Stimulated activated CD4-positive, alpha-beta T cell treated with anti-CD3 and anti-CD28 coated beads, Interleukin-1b, Interleukin-23, amount 100 ng/mL, for 24 hours (primary cell): ENCODE results near the gene RANBP3.

Source experiments
- DNase-seq, 4 experiments: peaks; one replicate each; pipeline ENCODE4 v3.0.0-alpha.2; 2020; ENCODE audit warnings: low read depth in 4 of 4, low spot score in 1 of 4

The RANBP3 gene

GRCh38 chr19:5952193-5953029 is 25.5 kb downstream of the RANBP3 start:
- no peak for DNase-seq

GRCh38 chr19:5951338-5951861 is 26.5 kb downstream of the RANBP3 start:
- DNase-seq, result no peak

GRCh38 chr19:5950741-5951140 is 27.2 kb downstream of the RANBP3 start:
- DNase-seq, result no peak

GRCh38 chr19:5949792-5950305 is 28.1 kb downstream of the RANBP3 start:
- DNase-seq, result peak in 1 of 4 experiments; percentile 24

GRCh38 chr19:5948752-5949564 is 29.0 kb downstream of the RANBP3 start:
- no peak for DNase-seq

GRCh38 chr19:5947435-5947834 is 30.5 kb downstream of the RANBP3 start:
- DNase-seq, result no peak

GRCh38 chr19:5943623-5944022 is 34.3 kb downstream of the RANBP3 start:
- DNase-seq, result no peak

GRCh38 chr19:5943045-5943444 is 34.9 kb downstream of the RANBP3 start:
- no peak for DNase-seq

- no peak for DNase-seq
Observed at GRCh38 chr19:5941673-5942072, 36.3 kb downstream of the RANBP3 start.

- no peak for DNase-seq
Observed at GRCh38 chr19:5940260-5941208, 37.4 kb downstream of the RANBP3 start.

- DNase-seq, result no peak
Observed at GRCh38 chr19:5937550-5937949, 40.4 kb downstream of the RANBP3 start.

- no peak for DNase-seq
Observed at GRCh38 chr19:5936292-5936592, 41.7 kb downstream of the RANBP3 start.

- no peak for DNase-seq
Observed at GRCh38 chr19:5935473-5936291, 42.3 kb downstream of the RANBP3 start.

- DNase-seq, result no peak
Observed at GRCh38 chr19:5934774-5935472, 43.0 kb downstream of the RANBP3 start.

GRCh38 chr19:5934069-5934401 is 43.9 kb downstream of the RANBP3 start:
- no peak for DNase-seq

- DNase-seq, result no peak
Observed at GRCh38 chr19:5933391-5934068, 44.4 kb downstream of the RANBP3 start.

- DNase-seq, result no peak
Observed at GRCh38 chr19:5932609-5933262, 45.2 kb downstream of the RANBP3 start.

GRCh38 chr19:5932146-5932545 is 45.8 kb downstream of the RANBP3 start:
- DNase-seq, result no peak
